ENCODE measurements around the gene MKNK2. TPM values are rescaled to one million over a fixed set of nuclear protein-coding genes. Genes with fewer than 3 reads are reported as not detected.

MKNK2 gene
- total and polyA plus RNA-seq, 10 of the 15 experiments (the other 5 are each of a cell fraction or from before 2014, with no cell fraction given), result 9.6 to 365 (median 69.9) TPM

- TF ChIP-seq TAF1 (IDR thresholded peaks at IDR 0.05; ENCODE audit: borderline replicate concordance, low read depth, low read length) (peak; percentile 93), KAT2A (conservative IDR thresholded peaks at IDR 0.05; ENCODE audit: control insufficient read depth, low read depth, low read length) (no peak), DPF2 (IDR thresholded peaks at IDR 0.05) (peak; percentile 94), E2F8 (IDR thresholded peaks at IDR 0.05; ENCODE audit: low read depth, partially characterized antibody) (no peak), PBX3 (IDR thresholded peaks at IDR 0.05; ENCODE audit: insufficient replicate concordance, low read depth, low read length) (peak; percentile 81), POLR2A (IDR thresholded peaks at IDR 0.05; ENCODE audit: low read depth, low read length) (peak; percentile 86), HDAC2 (IDR thresholded peaks at IDR 0.05) (no peak), BCL3 (IDR thresholded peaks at IDR 0.05; ENCODE audit: borderline replicate concordance, insufficient read depth, low read depth, low read length, poor library complexity, severe bottlenecking) (peak; percentile 67), HCFC1 (IDR thresholded peaks at IDR 0.05; ENCODE audit: low read length) (no peak; the same call in 1 of the 2 replicates), IKZF2 (IDR thresholded peaks at IDR 0.05) (peak; percentile 2 to 72; a peak in 2 of 4 replicates), RUNX3 (IDR thresholded peaks at IDR 0.05; ENCODE audit: low read length) (peak; percentile 94), PKNOX1 (IDR thresholded peaks at IDR 0.05) (no peak), NBN (IDR thresholded peaks at IDR 0.05) (peak; percentile 91; the same call in 1 of the 2 replicates), ZNF687 (IDR thresholded peaks at IDR 0.05) (peak; percentile 77), SP1 (IDR thresholded peaks at IDR 0.05; ENCODE audit: low read depth, low read length) (peak; percentile 40), RCOR1 (conservative IDR thresholded peaks at IDR 0.05; ENCODE audit: low read depth, low read length) (0 out of 2 replicates have a peak, but pooled peaks have one; percentile 47), JUND (IDR thresholded peaks at IDR 0.05; ENCODE audit: low read depth, low read length) (no peak), MTA2 (IDR thresholded peaks at IDR 0.05; ENCODE audit: low read depth) (no peak), ZNF274 (IDR thresholded peaks at IDR 0.05; ENCODE audit: insufficient read depth, insufficient read length) (no peak), CEBPB (IDR thresholded peaks at IDR 0.05; ENCODE audit: borderline replicate concordance in 1 of 2, low read depth in 2 of 2, low read length in 2 of 2) (no peak), MEF2A (IDR thresholded peaks at IDR 0.05; ENCODE audit: insufficient read depth, low read depth, low read length) (0 out of 2 replicates have a peak, but pooled peaks have one; percentile 62)
These were observed 45.0 kb upstream of the MKNK2 start, which contains the start of gene MOB3A (continued) for GRCh38 chr19:2096034-2096479.
